ENCODE measurements around the gene HDAC4. TPM values are rescaled to one million over a fixed set of nuclear protein-coding genes. Genes with fewer than 3 reads are reported as not detected.

HDAC4 gene
- total RNA-seq, 1 experiment from 2014 or later = 40.1 TPM

DNA sequence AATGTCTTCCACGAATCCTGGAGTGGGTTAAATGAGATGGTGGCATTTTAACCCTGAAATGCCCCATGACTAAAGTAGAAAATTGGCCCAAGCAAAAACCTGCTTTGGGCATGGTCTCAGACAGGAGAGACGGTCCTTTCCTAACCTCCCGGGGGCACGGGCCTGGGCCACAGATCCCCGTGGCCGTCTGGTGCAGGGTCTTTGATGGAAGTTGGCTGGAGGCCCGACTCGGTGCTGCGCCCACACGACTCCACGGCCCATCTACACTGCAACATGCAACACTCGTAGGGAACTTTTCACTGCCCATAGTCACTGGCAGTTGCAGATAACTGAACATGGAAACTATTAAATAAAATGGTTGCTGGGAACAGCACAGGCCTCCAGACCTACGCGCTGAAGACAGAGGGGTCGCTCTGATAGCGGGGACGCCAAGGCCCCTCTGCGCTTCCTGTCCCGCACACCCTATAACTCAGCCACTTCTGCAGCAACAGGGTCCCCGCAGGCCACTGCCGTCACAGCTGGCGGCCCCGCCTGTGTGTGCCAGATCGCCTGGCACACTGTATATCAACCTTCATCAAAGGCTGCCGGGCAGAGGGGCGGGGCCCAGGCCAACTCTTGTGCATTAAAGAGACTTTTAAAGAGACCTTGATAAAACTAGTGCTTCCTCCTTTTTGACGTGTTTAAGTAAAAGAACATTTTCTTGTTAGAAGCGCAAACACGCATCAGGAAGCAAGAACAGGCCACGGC lies 338.8 kb downstream of the HDAC4 start:
- Histone ChIP-seq H3K4me1 (ENCODE audit: control insufficient read depth, insufficient read depth, low read length) (no peaks in the 10 kb centered on the region), H3K4me3 (ENCODE audit: low read depth in 2 of 2, low read length in 2 of 2) (no peak overlapping the region), H3K36me3 (ENCODE audit: control insufficient read depth, insufficient read depth, low read length) (no peaks in the 10 kb centered on the region), H3K27ac (ENCODE audit: low read length) (no peak overlapping the region), H3K9me3 (ENCODE audit: control insufficient read depth, insufficient read depth, low read depth, low read length) (no peaks in the 10 kb centered on the region), H3K27me3 (ENCODE audit: control insufficient read depth, insufficient read depth, low read length) (no peaks in the 10 kb centered on the region)
- ChIA-PET CTCF (no interaction called here), POLR2A (no interaction called here)
- DNase-seq (ENCODE audit: low read depth, low spot score) (no peak), ATAC-seq (no peak)
- TF ChIP-seq, protein P1, sequence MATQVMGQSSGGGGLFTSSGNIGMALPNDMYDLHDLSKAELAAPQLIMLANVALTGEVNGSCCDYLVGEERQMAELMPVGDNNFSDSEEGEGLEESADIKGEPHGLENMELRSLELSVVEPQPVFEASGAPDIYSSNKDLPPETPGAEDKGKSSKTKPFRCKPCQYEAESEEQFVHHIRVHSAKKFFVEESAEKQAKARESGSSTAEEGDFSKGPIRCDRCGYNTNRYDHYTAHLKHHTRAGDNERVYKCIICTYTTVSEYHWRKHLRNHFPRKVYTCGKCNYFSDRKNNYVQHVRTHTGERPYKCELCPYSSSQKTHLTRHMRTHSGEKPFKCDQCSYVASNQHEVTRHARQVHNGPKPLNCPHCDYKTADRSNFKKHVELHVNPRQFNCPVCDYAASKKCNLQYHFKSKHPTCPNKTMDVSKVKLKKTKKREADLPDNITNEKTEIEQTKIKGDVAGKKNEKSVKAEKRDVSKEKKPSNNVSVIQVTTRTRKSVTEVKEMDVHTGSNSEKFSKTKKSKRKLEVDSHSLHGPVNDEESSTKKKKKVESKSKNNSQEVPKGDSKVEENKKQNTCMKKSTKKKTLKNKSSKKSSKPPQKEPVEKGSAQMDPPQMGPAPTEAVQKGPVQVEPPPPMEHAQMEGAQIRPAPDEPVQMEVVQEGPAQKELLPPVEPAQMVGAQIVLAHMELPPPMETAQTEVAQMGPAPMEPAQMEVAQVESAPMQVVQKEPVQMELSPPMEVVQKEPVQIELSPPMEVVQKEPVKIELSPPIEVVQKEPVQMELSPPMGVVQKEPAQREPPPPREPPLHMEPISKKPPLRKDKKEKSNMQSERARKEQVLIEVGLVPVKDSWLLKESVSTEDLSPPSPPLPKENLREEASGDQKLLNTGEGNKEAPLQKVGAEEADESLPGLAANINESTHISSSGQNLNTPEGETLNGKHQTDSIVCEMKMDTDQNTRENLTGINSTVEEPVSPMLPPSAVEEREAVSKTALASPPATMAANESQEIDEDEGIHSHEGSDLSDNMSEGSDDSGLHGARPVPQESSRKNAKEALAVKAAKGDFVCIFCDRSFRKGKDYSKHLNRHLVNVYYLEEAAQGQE (IDR thresholded peaks at IDR 0.05; ENCODE audit: insufficient read depth in 1 of 2, low read depth in 2 of 2, low read length in 1 of 2) = no peak
- TF ChIP-seq SIN3A (IDR thresholded peaks at IDR 0.05; ENCODE audit: borderline replicate concordance, insufficient read depth, low read depth, low read length) (no peak), POLR2AphosphoS5 (IDR thresholded peaks at IDR 0.05; ENCODE audit: low read depth, low read length) (no peak), TCF7L2 (IDR thresholded peaks at IDR 0.05; ENCODE audit: low read depth, low read length) (no peak), CTCF (IDR thresholded peaks at IDR 0.05) (no peak)
- intact Hi-C loops (cut with micrococcal nuclease; ENCODE audit: unreplicated experiment) = no loop called here
- BruUV-seq (replicated peaks) = no TSS peak
- in situ Hi-C loops (cut with HindIII; ENCODE audit: low pct_unique_long_range_greater_than_20kb, low sequenced_read_pairs) = no loop called here

GRCh38 chr2:239061121-239061666 lies 339.6 kb downstream of the HDAC4 start:
- no peak for ATAC-seq
- TF ChIP-seq SIN3A (IDR thresholded peaks at IDR 0.05; ENCODE audit: borderline replicate concordance, insufficient read depth, low read depth, low read length) (no peak), TCF7L2 (IDR thresholded peaks at IDR 0.05; ENCODE audit: low read depth, low read length) (no peak), POLR2AphosphoS5 (IDR thresholded peaks at IDR 0.05; ENCODE audit: low read depth, low read length) (no peak), CTCF (IDR thresholded peaks at IDR 0.05) (no peak)
- TF ChIP-seq, protein P1 (IDR thresholded peaks at IDR 0.05; ENCODE audit: insufficient read depth in 1 of 2, low read depth in 2 of 2, low read length in 1 of 2) = no peak
- Histone ChIP-seq H3K27me3 (ENCODE audit: control insufficient read depth, insufficient read depth, low read length) (no peaks in the 10 kb centered on the region), H3K4me1 (ENCODE audit: control insufficient read depth, insufficient read depth, low read length) (no peaks in the 10 kb centered on the region), H3K36me3 (ENCODE audit: control insufficient read depth, insufficient read depth, low read length) (no peaks in the 10 kb centered on the region), H3K9me3 (ENCODE audit: control insufficient read depth, insufficient read depth, low read depth, low read length) (no peaks in the 10 kb centered on the region), H3K27ac (ENCODE audit: low read length) (no peak overlapping the region), H3K4me3 (ENCODE audit: low read depth in 2 of 2, low read length in 2 of 2) (no peak overlapping the region)
- no TSS peak for BruUV-seq (replicated peaks)
- no peak for DNase-seq (ENCODE audit: low read depth, low spot score)
- in situ Hi-C loops (cut with HindIII; ENCODE audit: low pct_unique_long_range_greater_than_20kb, low sequenced_read_pairs) (no loop called here), intact Hi-C loops (cut with micrococcal nuclease; ENCODE audit: unreplicated experiment) (no loop called here)
- POLR2A ChIA-PET = no interaction called here
- CTCF ChIA-PET = no interaction called here
